ENCODE data around the gene THAP9.

DNA sequence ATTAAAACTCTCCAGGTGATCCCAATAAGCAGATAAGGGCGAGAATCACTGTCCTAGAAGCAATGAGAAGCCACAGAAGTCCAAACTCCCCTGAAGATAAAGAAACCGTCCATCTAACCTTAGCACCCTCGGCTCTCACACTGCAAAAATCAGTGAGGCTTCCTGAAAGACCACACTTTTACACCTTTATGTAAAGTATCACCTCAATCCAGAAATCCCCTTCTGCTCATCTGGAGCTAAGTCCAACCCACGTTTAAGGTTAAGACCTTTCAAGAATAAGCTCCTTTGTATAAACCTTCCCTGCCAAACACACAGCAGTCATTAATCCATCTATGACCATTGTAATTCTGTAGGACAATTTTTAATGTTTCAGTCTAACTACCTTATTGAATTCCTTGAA is 68.4 kb downstream of the THAP9 start:
- TF ChIP-seq CTCF (IDR thresholded peaks at IDR 0.05) (no peak), EP300 (IDR thresholded peaks at IDR 0.05) (no peak), POLR2A (IDR thresholded peaks at IDR 0.05) (no peak)
